Testis (tissue), 3 donors: ENCODE measurements around the gene CEP63. TPM values are rescaled to one million over a fixed set of nuclear protein-coding genes. Genes with fewer than 3 reads are reported as not detected.

Experiments
- DNase-seq: peaks from one replicate; pipeline ENCODE4 v3.0.0-alpha.2; 2019
- H3K27ac ChIP-seq, 2 donors: fragments of 200-600 bp; sonication (generic); one replicate each; pipeline ENCODE4 v1.5.1; 2019
- H3K27me3 ChIP-seq: fragments of 200-600 bp; sonication (generic); one replicate; pipeline ENCODE4 v1.5.1; 2019
- H3K36me3 ChIP-seq: fragments of 200-600 bp; sonication (generic); one replicate; pipeline ENCODE4 v1.5.1; 2017; ENCODE audit warnings: low read depth; ENCODE audit errors: missing control alignments
- H3K4me1 ChIP-seq: fragments of 200-600 bp; sonication (generic); one replicate; pipeline ENCODE4 v1.5.1; 2019
- H3K4me3 ChIP-seq, 2 donors: fragments of 200-600 bp; sonication (generic); one replicate each; pipeline ENCODE4 v1.5.1; 2017 to 2019
- H3K9me3 ChIP-seq: fragments of 200-600 bp; sonication (generic); one replicate; pipeline ENCODE4 v1.5.1; 2017
- CTCF ChIP-seq, 3 experiments: fragments of 450-650 bp in 2 of 3; fragments of 200-600 bp in 1 of 3; sonication (generic) in 1 of 3; IDR thresholded peaks; one replicate each; pipeline ENCODE4 v1.5.1; 2016 to 2019; ENCODE audit warnings: antibody characterized with exemption in 3 of 3, mild to moderate bottlenecking in 2 of 3, moderate library complexity in 1 of 3
- POLR2A ChIP-seq: fragments of 450-650 bp; IDR thresholded peaks from one replicate; pipeline ENCODE4 v1.6.1; 2017; ENCODE audit warnings: antibody characterized with exemption, mild to moderate bottlenecking, moderate library complexity
- WGBS, 2 donors: methylation state at CpG; one replicate each; pipeline ENCODE4 v1.1.5; 2018; 5-methylcytosine and 5-hydroxymethylcytosine counted together
- intact Hi-C: fragments of 100-400 bp; cut with DNase I; formaldehyde crosslinking; loops from one replicate; pipeline ENCODE4 v1.15.1; 2023; ENCODE audit warnings: low total_unique reads
- polyA plus RNA-seq: library from polyadenylated mRNA; stranded (reverse); fragments of 350-450 nt; fragmentation: Illumina TruSeq; extraction: RNeasy Lipid Tissue Mini Kit (QIAGEN cat#74804); gene quantifications from one replicate; pipeline ENCODE4 v1.2.3, GENCODE V29; 2014; ENCODE audit warnings: low read depth, low replicate concordance; ENCODE audit not compliant: insufficient read depth
- total RNA-seq, 2 donors: library from RNA; depleted of rRNA; stranded (reverse); fragments of >200 nt; gene quantifications; one replicate each; pipeline ENCODE4 v1.2.3, GENCODE V29; 2016

Gene CEP63
- total and polyA plus RNA-seq, 3 donors from 2014 or later: 42.3 to 74.5 (median 45.5) TPM

- H3K27ac ChIP-seq: no peak overlapping the region
- H3K36me3 ChIP-seq: no peaks in the 10 kb centered on the region
- intact Hi-C loops: no loop called here
- H3K9me3 ChIP-seq: no peaks in the 10 kb centered on the region
- 74 to 77% methylated on average over 3 of the region's 3 CpGs for WGBS, 2 donors
- no peaks in the 10 kb centered on the region for H3K4me1 ChIP-seq
- TF ChIP-seq CTCF (IDR thresholded peaks at IDR 0.05) (no peak), POLR2A (no peak)
- H3K4me3 ChIP-seq: no peak overlapping the region
- DNase-seq: no peak
- H3K27me3 ChIP-seq: no peaks in the 10 kb centered on the region
These were observed 136.0 kb downstream of the CEP63 start for GRCh38 chr3:134621854-134622253.

- Histone ChIP-seq H3K27ac (no peak overlapping the region), H3K4me1 (no peaks in the 10 kb centered on the region), H3K4me3 (no peak overlapping the region), H3K9me3 (no peaks in the 10 kb centered on the region), H3K27me3 (no peaks in the 10 kb centered on the region), H3K36me3 (no peaks in the 10 kb centered on the region)
- 74 to 96% methylated on average over 5 of the region's 5 CpGs for WGBS, 2 donors
- DNase-seq: no peak
- intact Hi-C loops: no loop called here
- TF ChIP-seq CTCF (IDR thresholded peaks at IDR 0.05) (no peak), POLR2A (no peak)
These were observed 137.0 kb downstream of the CEP63 start for GRCh38 chr3:134622806-134623365.

GRCh38 chr3:134623615-134624245, 137.9 kb downstream of the CEP63 start:
- TF ChIP-seq POLR2A: no peak
- no peak for TF ChIP-seq CTCF (IDR thresholded peaks at IDR 0.05)
- 85 to 93% methylated on average over 7 of the region's 7 CpGs for WGBS, 2 donors
- intact Hi-C loops: no loop called here
- Histone ChIP-seq H3K27ac (no peak overlapping the region), H3K36me3 (no peaks in the 10 kb centered on the region), H3K27me3 (no peaks in the 10 kb centered on the region), H3K4me3 (no peak overlapping the region), H3K9me3 (no peaks in the 10 kb centered on the region), H3K4me1 (no peaks in the 10 kb centered on the region)
- DNase-seq: no peak

Other genes with a start within 250 kb of the CEP63 start
- gene RYK, start 235.2 kb upstream of the CEP63 start, total RNA-seq: 100 to 1,000 TPM; 112 to 120 TPM
- gene RYK, start 235.2 kb upstream of the CEP63 start, polyA plus RNA-seq: 82.6 TPM
- gene AMOTL2, start 111.6 kb upstream of the CEP63 start, total RNA-seq: 10 to 100 TPM; 35.8 to 61.0 TPM
- gene AMOTL2, start 111.6 kb upstream of the CEP63 start, polyA plus RNA-seq: 19.6 TPM
- gene ANAPC13, start 72 bp upstream of the CEP63 start, total RNA-seq: 10 to 100 TPM; 50.5 to 65.6 TPM
- gene ANAPC13, start 72 bp upstream of the CEP63 start, polyA plus RNA-seq: 47.8 TPM
- gene KY, start 165.0 kb downstream of the CEP63 start, total RNA-seq: under 1 TPM; 0.37 to 0.71 TPM
- 2.4 TPM for gene KY, start 165.0 kb downstream of the CEP63 start, polyA plus RNA-seq